ENCODE data around the gene GJC1. TPM values are rescaled to one million over a fixed set of nuclear protein-coding genes. Genes with fewer than 3 reads are reported as not detected.

Gene GJC1
- polyA plus RNA-seq, 1 of the 3 experiments (the other 2 are of a cell fraction) = 15.2 TPM

DNA sequence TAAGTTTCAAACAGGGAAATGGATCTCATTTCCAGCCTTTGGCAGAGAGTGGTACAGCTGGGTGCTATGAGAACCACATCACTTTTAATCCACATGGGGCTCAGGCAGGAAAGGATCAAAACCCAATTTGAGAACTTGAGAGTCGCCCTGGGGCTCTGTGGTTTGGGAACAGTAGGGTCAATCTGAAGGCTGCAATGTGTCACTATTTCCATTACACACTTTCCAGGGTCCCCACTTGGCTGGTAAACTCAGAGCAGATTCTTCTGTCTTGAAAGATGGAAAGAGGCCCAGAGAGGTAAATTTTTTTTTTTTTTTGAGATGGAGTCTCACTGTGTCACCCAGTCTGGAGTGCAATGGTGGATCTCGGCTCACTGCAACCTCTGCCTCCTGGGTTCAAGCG is 10.8 kb upstream of the GJC1 start:
- Histone ChIP-seq H3K4me3 (ENCODE audit: low read depth in 2 of 2, low read length in 1 of 2) (no peak overlapping the region), H3K4me2 (no peak overlapping the region), H3K79me2 (ENCODE audit: insufficient read depth) (no peaks in the 10 kb centered on the region), H3K9me2 (no peaks in the 10 kb centered on the region), H3K27me3 (ENCODE audit: insufficient read depth) (no peaks in the 10 kb centered on the region), H3F3A (replicated peaks; ENCODE audit: insufficient read depth) (no peaks in the 10 kb centered on the region), H3K9ac (no peak overlapping the region), H3K9me3 (no peaks in the 10 kb centered on the region), H3K4me1 (ENCODE audit: control insufficient read depth in 1 of 2, insufficient read depth in 2 of 2, low read depth in 1 of 2, low read length in 1 of 2) (no peaks in the 10 kb centered on the region), H4K20me1 (ENCODE audit: insufficient read depth) (no peaks in the 10 kb centered on the region), H2AFZ (ENCODE audit: low read depth) (no peak overlapping the region), H3K27ac (ENCODE audit: low read depth in 2 of 2, low read length in 1 of 2) (no peak overlapping the region), H3K36me3 (replicated peaks in 1 of 2; ENCODE audit: control insufficient read depth in 1 of 2, insufficient read depth in 2 of 2, low read length in 1 of 2) (no peaks in the 10 kb centered on the region)
- POLR2A ChIA-PET = no interaction called here
- no peak for DNase-seq
- CTCF ChIA-PET = interaction anchor here (13.4 kb wide), 1 partner anchor 64 kb away, joined by 109 read pairs; no protein-coding TSS in a partner anchor
- 85% methylated on average over 3 of the region's 3 CpGs for WGBS (ENCODE audit: low lambda C conversion rate)
- TF ChIP-seq, protein P1, sequence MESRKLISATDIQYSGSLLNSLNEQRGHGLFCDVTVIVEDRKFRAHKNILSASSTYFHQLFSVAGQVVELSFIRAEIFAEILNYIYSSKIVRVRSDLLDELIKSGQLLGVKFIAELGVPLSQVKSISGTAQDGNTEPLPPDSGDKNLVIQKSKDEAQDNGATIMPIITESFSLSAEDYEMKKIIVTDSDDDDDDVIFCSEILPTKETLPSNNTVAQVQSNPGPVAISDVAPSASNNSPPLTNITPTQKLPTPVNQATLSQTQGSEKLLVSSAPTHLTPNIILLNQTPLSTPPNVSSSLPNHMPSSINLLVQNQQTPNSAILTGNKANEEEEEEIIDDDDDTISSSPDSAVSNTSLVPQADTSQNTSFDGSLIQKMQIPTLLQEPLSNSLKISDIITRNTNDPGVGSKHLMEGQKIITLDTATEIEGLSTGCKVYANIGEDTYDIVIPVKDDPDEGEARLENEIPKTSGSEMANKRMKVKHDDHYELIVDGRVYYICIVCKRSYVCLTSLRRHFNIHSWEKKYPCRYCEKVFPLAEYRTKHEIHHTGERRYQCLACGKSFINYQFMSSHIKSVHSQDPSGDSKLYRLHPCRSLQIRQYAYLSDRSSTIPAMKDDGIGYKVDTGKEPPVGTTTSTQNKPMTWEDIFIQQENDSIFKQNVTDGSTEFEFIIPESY (IDR thresholded peaks at IDR 0.05; ENCODE audit: borderline replicate concordance, low read depth) = no peak
- TF ChIP-seq, protein P2, sequence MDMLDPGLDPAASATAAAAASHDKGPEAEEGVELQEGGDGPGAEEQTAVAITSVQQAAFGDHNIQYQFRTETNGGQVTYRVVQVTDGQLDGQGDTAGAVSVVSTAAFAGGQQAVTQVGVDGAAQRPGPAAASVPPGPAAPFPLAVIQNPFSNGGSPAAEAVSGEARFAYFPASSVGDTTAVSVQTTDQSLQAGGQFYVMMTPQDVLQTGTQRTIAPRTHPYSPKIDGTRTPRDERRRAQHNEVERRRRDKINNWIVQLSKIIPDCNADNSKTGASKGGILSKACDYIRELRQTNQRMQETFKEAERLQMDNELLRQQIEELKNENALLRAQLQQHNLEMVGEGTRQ (IDR thresholded peaks at IDR 0.05; ENCODE audit: borderline replicate concordance, low read depth, low read length) = no peak
- TF ChIP-seq RFX5 (IDR thresholded peaks at IDR 0.05; ENCODE audit: low read length) (no peak), SIN3A (IDR thresholded peaks at IDR 0.05; ENCODE audit: borderline replicate concordance, low read depth, low read length) (no peak), NRF1 (IDR thresholded peaks at IDR 0.05; ENCODE audit: low read depth, low read length) (no peak), SMC3 (IDR thresholded peaks at IDR 0.05; ENCODE audit: low read depth, low read length) (no peak), GATA2 (CRISPR knock-in tag; IDR thresholded peaks at IDR 0.05) (no peak), FOXM1 (IDR thresholded peaks at IDR 0.05; ENCODE audit: low read depth) (no peak)
- TF ChIP-seq, protein P3, sequence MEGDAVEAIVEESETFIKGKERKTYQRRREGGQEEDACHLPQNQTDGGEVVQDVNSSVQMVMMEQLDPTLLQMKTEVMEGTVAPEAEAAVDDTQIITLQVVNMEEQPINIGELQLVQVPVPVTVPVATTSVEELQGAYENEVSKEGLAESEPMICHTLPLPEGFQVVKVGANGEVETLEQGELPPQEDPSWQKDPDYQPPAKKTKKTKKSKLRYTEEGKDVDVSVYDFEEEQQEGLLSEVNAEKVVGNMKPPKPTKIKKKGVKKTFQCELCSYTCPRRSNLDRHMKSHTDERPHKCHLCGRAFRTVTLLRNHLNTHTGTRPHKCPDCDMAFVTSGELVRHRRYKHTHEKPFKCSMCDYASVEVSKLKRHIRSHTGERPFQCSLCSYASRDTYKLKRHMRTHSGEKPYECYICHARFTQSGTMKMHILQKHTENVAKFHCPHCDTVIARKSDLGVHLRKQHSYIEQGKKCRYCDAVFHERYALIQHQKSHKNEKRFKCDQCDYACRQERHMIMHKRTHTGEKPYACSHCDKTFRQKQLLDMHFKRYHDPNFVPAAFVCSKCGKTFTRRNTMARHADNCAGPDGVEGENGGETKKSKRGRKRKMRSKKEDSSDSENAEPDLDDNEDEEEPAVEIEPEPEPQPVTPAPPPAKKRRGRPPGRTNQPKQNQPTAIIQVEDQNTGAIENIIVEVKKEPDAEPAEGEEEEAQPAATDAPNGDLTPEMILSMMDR (IDR thresholded peaks at IDR 0.05) = no peak
- TF ChIP-seq, protein P4, sequence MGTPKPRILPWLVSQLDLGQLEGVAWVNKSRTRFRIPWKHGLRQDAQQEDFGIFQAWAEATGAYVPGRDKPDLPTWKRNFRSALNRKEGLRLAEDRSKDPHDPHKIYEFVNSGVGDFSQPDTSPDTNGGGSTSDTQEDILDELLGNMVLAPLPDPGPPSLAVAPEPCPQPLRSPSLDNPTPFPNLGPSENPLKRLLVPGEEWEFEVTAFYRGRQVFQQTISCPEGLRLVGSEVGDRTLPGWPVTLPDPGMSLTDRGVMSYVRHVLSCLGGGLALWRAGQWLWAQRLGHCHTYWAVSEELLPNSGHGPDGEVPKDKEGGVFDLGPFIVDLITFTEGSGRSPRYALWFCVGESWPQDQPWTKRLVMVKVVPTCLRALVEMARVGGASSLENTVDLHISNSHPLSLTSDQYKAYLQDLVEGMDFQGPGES (IDR thresholded peaks at IDR 0.05; ENCODE audit: low read depth, low read length) = no peak
- TF ChIP-seq, protein P5, sequence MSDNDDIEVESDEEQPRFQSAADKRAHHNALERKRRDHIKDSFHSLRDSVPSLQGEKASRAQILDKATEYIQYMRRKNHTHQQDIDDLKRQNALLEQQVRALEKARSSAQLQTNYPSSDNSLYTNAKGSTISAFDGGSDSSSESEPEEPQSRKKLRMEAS (IDR thresholded peaks at IDR 0.05; ENCODE audit: low read depth) = no peak
- TF ChIP-seq, protein P6, sequence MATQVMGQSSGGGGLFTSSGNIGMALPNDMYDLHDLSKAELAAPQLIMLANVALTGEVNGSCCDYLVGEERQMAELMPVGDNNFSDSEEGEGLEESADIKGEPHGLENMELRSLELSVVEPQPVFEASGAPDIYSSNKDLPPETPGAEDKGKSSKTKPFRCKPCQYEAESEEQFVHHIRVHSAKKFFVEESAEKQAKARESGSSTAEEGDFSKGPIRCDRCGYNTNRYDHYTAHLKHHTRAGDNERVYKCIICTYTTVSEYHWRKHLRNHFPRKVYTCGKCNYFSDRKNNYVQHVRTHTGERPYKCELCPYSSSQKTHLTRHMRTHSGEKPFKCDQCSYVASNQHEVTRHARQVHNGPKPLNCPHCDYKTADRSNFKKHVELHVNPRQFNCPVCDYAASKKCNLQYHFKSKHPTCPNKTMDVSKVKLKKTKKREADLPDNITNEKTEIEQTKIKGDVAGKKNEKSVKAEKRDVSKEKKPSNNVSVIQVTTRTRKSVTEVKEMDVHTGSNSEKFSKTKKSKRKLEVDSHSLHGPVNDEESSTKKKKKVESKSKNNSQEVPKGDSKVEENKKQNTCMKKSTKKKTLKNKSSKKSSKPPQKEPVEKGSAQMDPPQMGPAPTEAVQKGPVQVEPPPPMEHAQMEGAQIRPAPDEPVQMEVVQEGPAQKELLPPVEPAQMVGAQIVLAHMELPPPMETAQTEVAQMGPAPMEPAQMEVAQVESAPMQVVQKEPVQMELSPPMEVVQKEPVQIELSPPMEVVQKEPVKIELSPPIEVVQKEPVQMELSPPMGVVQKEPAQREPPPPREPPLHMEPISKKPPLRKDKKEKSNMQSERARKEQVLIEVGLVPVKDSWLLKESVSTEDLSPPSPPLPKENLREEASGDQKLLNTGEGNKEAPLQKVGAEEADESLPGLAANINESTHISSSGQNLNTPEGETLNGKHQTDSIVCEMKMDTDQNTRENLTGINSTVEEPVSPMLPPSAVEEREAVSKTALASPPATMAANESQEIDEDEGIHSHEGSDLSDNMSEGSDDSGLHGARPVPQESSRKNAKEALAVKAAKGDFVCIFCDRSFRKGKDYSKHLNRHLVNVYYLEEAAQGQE (IDR thresholded peaks at IDR 0.05; ENCODE audit: low read depth, low read length) = no peak
